Measurements from ENCODE around the gene ZNF563.
A peak's percentile ranks its signal among the peaks of the same experiment; 100 is the strongest.

DNA sequence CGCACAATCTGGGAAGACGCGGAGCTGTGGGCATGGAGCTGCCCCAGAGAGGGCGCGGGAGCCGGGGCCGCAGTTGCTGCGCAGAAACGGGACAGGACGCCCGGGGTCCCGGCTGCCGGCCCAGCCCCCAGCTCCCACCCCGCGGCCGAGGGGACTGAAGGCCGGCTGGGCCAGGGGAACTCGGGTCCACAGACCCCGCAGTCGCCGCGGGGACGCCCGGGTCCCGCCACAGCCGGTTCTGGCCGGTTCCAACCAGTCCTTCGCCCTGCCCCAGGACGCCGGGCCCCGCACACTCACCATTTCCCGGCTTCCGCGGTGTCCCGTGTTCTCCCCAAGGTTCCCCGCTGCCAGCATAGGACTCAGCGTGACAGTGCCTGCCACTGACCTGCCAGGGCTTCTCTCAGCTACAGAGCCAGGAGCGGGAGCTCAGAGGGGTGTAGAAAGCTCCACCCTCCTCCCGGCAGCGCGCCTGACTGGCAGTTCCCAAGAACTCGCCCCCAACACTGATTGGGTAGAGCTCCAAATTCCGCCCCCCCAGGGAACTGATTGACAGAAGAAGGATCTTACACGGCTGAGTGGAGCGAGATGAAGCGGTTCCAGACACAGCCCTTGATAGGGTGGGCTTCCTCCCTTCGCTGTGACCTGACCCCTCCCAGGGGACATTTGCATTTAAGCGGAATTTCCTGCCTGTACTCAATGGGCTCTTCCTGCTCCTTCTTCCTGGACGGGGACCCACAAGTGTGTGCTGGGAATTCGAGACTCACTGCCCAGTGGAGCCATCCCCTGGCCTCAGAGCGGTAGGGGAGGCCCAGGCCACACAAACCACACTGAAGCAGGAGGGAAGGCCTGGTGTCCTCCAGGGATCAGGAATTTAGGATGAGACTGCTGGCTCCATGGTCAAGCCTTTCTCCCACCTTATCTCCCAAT, 32.1 kb upstream of the ZNF563 start, which contains the start of gene ZNF442:
- peak; percentile 64 to 69 for TF ChIP-seq POLR2A (IDR thresholded peaks at IDR 0.05)
- TF ChIP-seq, protein P1, sequence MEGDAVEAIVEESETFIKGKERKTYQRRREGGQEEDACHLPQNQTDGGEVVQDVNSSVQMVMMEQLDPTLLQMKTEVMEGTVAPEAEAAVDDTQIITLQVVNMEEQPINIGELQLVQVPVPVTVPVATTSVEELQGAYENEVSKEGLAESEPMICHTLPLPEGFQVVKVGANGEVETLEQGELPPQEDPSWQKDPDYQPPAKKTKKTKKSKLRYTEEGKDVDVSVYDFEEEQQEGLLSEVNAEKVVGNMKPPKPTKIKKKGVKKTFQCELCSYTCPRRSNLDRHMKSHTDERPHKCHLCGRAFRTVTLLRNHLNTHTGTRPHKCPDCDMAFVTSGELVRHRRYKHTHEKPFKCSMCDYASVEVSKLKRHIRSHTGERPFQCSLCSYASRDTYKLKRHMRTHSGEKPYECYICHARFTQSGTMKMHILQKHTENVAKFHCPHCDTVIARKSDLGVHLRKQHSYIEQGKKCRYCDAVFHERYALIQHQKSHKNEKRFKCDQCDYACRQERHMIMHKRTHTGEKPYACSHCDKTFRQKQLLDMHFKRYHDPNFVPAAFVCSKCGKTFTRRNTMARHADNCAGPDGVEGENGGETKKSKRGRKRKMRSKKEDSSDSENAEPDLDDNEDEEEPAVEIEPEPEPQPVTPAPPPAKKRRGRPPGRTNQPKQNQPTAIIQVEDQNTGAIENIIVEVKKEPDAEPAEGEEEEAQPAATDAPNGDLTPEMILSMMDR (IDR thresholded peaks at IDR 0.05), result peak; percentile 54 to 83 (median 76)

Data from gastroesophageal sphincter (tissue), 3 donors.